HG03060 (cell line): ENCODE results near the gene PHGDH.

Source experiments
- ATAC-seq: cut with Tn5 transposase; IDR thresholded peaks from one replicate; pipeline ENCODE4 v1.9.1; 2021; ENCODE audit warnings: low read depth, moderate number of reproducible peaks; ENCODE audit not compliant: unreplicated experiment

The PHGDH gene

GRCh38 chr1:119752592-119752991 lies 40.9 kb downstream of the PHGDH start:
- no peak for ATAC-seq

- no peak for ATAC-seq
Measured at GRCh38 chr1:119758584-119758983, 46.9 kb downstream of the PHGDH start.

DNA sequence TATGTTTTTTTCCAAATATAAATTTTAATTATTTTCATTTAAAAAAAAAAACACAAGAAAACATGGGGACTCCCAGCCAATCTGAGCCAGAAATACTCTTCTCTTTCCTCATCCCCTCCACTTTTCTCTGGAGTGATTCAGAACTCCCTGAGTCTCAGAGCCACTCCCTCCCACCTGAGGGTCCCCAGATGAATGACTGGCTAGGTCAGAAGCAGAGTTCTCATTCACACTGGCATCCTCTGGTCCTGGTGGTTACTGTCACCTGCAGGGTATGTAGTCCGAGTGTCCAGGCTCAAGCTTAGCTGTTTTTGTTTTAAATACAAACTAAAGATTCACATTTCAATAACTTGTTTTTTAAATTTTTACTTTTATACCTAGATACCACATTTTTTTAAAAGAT lies 50.7 kb downstream of the PHGDH start:
- no peak for ATAC-seq

- ATAC-seq = no peak
Measured at GRCh38 chr1:119762953-119763352, 51.2 kb downstream of the PHGDH start.

GRCh38 chr1:119764220-119764619 lies 52.5 kb downstream of the PHGDH start:
- no peak for ATAC-seq

- no peak for ATAC-seq
Measured at GRCh38 chr1:119766374-119766794, 54.6 kb downstream of the PHGDH start.

- no peak for ATAC-seq
Measured at GRCh38 chr1:119767486-119767885, 55.8 kb downstream of the PHGDH start.

DNA sequence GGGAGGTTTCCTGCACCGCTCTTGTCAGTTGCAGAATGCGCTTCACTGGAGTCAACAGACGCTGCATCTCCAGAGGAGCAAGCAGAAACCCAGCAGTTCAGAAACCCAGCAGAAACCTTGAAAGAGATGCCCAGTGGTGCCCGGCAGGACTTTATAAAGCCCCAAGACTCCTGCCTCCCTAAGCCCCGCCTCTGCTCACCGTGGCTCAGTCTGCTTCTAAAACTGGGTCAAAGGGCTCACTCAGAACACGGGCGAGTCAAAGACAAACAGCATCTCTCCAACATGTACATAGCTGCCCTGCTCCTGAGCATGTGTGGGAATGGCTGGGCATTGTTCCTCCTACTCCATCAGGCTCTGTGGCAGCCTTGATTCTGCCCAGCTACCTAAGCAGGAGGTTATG lies 57.0 kb downstream of the PHGDH start, which contains the start of gene HMGCS2:
TSS of gene HMGCS2 (minus strand) at position 128 of the 400 bp plus-strand sequence. CDS start at position 67, 61 bp downstream.
- ATAC-seq = no peak

- ATAC-seq = no peak
Measured at GRCh38 chr1:119771016-119771415, 59.3 kb downstream of the PHGDH start.

DNA sequence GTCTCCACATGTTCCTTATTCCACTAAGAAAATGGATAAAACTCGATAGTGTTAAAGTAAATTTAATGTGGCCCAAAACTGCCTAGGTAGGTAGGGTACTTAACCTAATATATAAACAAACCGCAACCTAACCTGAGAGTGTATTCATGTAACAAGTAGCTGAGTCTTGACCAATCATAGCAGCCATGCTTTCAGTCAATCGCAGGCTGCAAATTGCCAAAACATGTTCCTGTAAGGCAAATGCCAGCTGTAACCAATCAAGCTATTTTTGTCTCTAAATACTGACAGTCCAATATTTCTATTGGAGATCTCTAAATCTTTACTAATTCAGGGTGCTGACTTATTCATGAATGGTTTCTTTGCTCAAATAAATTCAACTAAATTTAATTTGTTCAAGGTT lies 60.0 kb downstream of the PHGDH start:
- ATAC-seq = no peak

GRCh38 chr1:119772298-119772697 lies 60.6 kb downstream of the PHGDH start:
- no peak for ATAC-seq

DNA sequence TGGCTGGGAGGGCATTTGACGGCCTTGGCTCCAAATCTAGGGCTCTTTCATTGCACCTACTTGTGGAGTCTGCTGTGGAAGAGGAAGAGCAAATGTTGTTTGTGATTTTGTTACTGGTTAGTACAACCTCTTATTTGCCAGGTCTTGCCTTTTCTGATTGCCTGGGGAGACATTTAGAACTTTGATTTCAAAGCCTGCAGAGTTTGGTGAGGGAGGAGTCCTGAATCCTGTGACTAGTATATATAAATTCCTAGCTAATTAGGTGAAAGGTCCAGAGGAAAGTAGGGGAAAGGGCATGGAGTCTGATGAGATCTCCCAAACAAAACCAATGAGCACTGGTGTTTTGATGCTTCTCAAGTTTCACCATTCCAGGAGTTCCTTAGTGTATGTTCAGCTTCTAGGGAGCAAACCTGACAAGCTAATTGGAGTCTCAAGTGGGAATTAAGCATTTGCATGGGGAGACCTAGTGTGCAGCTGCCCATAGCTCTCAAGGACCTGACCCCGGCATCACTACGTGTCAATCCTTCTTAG lies 62.0 kb downstream of the PHGDH start:
- ATAC-seq = no peak

DNA sequence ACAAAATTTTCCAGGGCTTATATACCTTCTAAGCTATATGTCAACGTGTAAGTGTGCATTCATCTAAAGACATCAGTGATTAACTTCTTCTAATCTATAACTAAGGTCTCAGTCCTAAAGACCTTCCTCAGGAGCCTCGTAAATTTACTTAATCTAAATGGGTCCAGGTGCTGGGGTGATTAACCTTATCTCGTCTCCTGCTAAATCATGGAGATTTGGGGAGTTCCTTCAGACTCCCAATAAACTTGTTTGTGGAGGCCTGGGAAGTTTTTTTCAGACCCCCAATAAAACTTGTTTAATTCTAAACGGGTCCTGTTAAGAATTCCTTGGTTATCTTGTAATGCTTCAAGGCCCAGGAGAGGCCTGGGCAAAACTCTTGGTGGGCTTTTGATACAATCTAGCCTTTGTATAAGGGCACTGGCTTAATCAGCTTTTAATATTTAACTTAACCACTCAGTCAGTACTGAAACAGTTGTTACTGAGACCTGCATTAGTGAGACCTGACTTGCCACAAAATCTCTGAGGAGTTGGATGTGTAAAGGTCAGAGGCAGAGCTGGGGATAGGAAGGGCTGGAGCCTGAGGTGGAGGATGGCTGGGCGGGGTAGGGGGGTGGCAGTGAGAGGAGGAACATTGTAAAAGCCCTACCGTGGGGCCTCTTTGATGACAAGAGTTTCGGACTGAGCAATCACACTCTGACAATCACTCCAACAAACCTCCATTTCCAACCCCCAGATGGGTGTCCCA lies 63.2 kb downstream of the PHGDH start:
- ATAC-seq = no peak

- ATAC-seq = no peak
Measured at GRCh38 chr1:119778359-119778758, 66.6 kb downstream of the PHGDH start.

GRCh38 chr1:119778886-119779560 lies 67.3 kb downstream of the PHGDH start:
- ATAC-seq = no peak

DNA sequence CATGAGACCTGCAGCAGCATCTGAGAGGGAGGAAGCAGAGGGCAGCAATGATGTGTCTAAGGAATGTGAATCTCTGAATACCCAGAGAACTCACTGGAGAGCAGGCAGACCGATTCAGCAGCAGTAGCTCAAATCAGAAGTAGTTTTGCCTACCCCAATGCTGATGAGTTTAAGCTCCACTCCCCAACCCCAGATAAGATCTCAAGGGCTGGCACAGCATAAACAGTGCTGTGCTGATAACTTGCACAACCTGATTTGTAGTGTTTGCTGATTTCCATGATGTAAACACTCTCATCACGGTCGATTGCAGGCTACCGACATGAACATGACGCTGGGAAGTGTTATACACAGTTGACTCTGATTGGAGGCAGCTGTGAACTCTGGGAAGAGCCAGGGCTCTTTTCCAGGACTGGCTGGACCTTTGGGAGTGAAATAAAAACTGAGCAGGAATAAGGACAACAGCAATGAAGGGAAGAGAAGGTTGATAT lies 68.2 kb downstream of the PHGDH start:
- ATAC-seq = no peak

DNA sequence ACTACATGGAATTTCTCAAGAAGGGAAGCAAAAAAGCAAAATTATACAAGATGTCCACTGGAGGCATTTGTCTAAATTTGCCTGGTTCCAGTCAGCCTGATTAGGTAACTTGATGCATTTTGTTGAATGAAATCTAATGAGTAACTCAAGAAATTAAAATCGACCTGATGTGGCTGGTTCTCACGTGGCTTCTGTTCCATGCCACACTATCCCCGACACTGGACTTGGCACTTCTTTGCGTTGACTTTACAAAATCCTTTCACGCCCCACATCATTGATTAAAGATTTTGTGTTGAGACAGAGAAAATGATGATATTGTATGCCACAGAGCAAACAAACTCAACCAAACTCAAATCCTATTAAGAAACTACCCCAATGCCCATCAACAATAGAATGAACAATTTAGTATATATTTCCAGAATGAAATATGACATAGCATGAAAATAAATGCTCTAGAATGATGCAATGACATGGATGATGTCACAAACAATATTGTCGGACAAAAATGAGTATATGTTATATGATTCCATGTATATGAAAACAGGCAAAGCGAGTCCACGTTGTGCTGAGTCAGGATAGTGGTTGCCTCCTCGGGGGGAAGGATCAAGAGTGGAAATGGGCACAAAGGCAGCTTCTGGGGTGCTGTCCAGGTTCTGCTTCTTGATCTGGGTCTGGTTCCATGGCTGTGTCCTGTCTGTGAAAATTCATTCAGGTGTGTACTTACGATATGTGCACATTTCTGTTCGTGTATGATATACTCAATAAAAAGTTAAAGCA lies 69.9 kb downstream of the PHGDH start:
- ATAC-seq = no peak

DNA sequence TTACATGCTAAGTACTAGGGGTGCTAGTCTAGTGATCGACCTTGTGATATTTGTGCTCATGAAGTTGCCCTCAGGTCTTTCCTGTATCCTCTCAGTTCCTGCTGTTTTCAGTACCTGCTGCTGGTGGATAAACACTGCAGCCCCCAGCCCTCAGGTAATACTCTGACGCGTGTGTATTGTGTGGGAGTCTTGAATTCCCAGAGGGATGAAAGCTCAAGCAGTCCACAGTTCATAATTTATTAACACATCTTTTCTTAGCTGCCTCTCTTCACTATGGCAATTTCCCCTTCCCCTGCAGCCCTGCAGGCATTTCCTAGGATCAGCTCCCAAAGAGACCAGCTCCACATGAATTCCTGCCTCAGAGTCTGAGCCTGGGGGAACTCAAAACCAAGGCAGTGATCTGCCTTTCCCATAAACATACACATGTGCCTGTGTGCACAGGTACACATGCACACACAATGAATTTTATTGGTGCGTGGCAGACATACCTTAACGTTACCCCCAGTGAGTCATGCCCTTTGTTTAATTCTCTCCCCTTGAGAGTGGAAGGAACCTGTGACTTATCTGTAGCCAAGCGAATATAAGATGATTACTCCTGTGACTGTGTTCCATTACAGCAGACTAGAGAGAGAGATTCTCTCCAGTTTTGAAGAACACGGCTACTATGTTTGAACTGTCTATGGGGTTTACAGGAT lies 71.0 kb downstream of the PHGDH start:
- ATAC-seq = no peak

DNA sequence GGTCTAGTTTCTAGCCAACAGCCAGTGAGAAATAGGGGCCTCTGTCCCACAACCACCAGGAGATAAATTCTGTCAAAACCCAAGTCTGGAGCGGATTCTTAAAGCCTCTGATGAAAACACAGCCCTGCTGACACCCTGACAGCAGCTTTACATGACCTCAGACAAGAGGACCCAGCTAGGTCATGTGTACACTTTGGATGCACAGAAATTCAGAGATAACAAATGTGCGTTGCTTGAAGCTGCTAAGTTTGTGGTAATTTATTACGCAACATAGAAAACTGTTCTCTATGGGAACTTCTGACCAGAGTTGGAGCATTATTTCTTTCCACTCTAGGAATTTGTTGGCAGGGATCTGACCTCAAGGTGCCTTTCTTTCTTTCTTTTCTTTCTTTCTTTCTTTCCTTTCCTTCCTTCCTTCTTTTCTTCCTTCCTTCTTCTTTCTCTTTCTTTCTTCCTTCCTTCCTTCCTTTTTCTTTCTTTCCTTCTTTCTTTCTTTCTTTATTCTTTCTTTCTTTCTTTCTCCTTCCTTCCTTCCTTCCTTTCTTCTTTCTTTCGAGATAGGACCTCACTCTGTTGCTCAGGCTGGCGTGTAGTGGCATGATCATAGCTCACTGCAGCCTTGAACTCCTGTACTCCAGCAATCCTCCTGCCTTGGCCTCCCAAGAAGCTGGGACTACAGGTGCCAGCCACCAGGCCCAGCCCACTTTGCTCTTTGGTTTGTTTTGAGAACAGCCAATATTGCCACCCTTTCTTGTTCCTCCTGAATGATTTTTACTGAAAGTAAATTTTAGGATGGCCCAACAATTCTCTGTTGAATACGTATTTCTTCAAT lies 71.8 kb downstream of the PHGDH start:
- ATAC-seq = no peak
